ENCODE measurements around the gene NPTX1. TPM values are rescaled to one million over a fixed set of nuclear protein-coding genes. Genes with fewer than 3 reads are reported as not detected.

NPTX1 gene
- total and polyA plus RNA-seq, 9 of the 15 experiments (the other 6 are each of a cell fraction or from before 2014, with no cell fraction given), result 0.04 TPM; not detected in 8

- peaks cover 64 to 98% of the 10 kb centered on the region in 2 experiments; a peak in 4 of 5 replicates for H3K27me3 ChIP-seq (ENCODE audit: control insufficient read depth in 2 of 2, insufficient read depth in 2 of 2, low read length in 2 of 2)
- ChIA-PET POLR2A (interaction anchor here (0.5 to 0.6 kb wide), 3 partner anchors 19 to 1188 kb away, joined by 3 read pairs; no protein-coding TSS in a partner anchor), CTCF (ENCODE audit: low intra/inter-chr PET ratio) (interaction anchor here (1.3 kb wide), 1 partner anchor 102 kb away, joined by 9 read pairs; no protein-coding TSS in a partner anchor)
- no peak overlapping the region for H2AFZ ChIP-seq (ENCODE audit: low read depth, low read length)
- 0% methylated on average over 7 of the region's 7 CpGs for WGBS (ENCODE audit: insufficient coverage, low coverage, missing lambda C conversion rate)
- no peaks in the 10 kb centered on the region for H3K9me3 ChIP-seq (replicated peaks; ENCODE audit: control insufficient read depth, insufficient read depth, low read depth, low read length)
- no TSS peak for BruUV-seq (replicated peaks)
- H4K20me1 ChIP-seq (replicated peaks; ENCODE audit: control insufficient read depth, insufficient read depth, low read length), result peaks cover 26% of the 10 kb centered on the region
- FAIRE-seq, result no peak
- no peak for DNase-seq (ENCODE audit: extremely low read depth in 1 of 4, low spot score in 3 of 4)
- H3K4me3 ChIP-seq, result no peak overlapping the region
- peak overlapping the region in 1 of 2 experiments; percentile 14; a peak in 1 of 4 replicates for H3K9ac ChIP-seq (ENCODE audit: insufficient read depth in 1 of 2, low read depth in 2 of 2, low read length in 2 of 2)
- H3K9me1 ChIP-seq (ENCODE audit: control insufficient read depth, insufficient read depth, low read length), result no peaks in the 10 kb centered on the region
- ATAC-seq, result no peak
- in situ Hi-C loops (cut with MboI) (no loop called here), intact Hi-C loops (cut with micrococcal nuclease) (no loop called here)
- peaks cover 0 to 41% of the 10 kb centered on the region in 2 experiments; a peak in 2 of 5 replicates for H3K4me1 ChIP-seq (replicated peaks in 1 of 2; ENCODE audit: control insufficient read depth in 2 of 2, insufficient read depth in 2 of 2, low read length in 2 of 2)
- no peak overlapping the region for H3K4me2 ChIP-seq (ENCODE audit: insufficient read depth, low read length)
- no peaks in the 10 kb centered on the region for H3K79me2 ChIP-seq (ENCODE audit: control insufficient read depth, insufficient read depth, low read length)
- H3K27ac ChIP-seq (ENCODE audit: extremely low read depth, low read depth, low read length), result no peak overlapping the region
- no peaks in the 10 kb centered on the region for H3K36me3 ChIP-seq (ENCODE audit: control insufficient read depth, insufficient read depth, low read length)
- TF ChIP-seq GTF2E2 (tag; IDR thresholded peaks at IDR 0.05) (no peak), TAF7 (tag; IDR thresholded peaks at IDR 0.05) (no peak), NCOR1 (IDR thresholded peaks at IDR 0.05) (no peak), GMEB1 (CRISPR knock-in tag; IDR thresholded peaks at IDR 0.05) (no peak), TRIM28 (IDR thresholded peaks at IDR 0.05) (no peak), ATF1 (CRISPR knock-in tag; IDR thresholded peaks at IDR 0.05) (no peak), ATF1 (tag; IDR thresholded peaks at IDR 0.05) (no peak), RBM25 (IDR thresholded peaks at IDR 0.05; ENCODE audit: low read depth, low read length, severe bottlenecking) (no peak), YY1 (IDR thresholded peaks at IDR 0.05; ENCODE audit: borderline replicate concordance in 1 of 3, control insufficient read depth in 1 of 3, extremely low read depth in 1 of 3, insufficient read depth in 3 of 3, insufficient read length in 1 of 3, insufficient replicate concordance in 2 of 3, low read depth in 1 of 3, low read length in 2 of 3) (no peak), FOXP4 (CRISPR knock-in tag; IDR thresholded peaks at IDR 0.05; ENCODE audit: borderline replicate concordance) (no peak), USF1 (CRISPR knock-in tag; IDR thresholded peaks at IDR 0.05) (no peak), HINFP (tag; conservative IDR thresholded peaks at IDR 0.05; ENCODE audit: low read depth) (no peak), ZSCAN32 (CRISPR knock-in tag; IDR thresholded peaks at IDR 0.05) (no peak), ESRRA (IDR thresholded peaks at IDR 0.05; ENCODE audit: borderline replicate concordance, low read depth) (no peak)
These were observed 2.7 kb downstream of the NPTX1 start for GRCh38 chr17:80473701-80474100.
